Vagina (tissue), 2 donors: ENCODE results near the gene KRTAP4-9.

Experiments
- CTCF ChIP-seq, 3 experiments: fragments of 450-650 bp in 2 of 3; fragments of 200-600 bp in 1 of 3; sonication (generic) in 1 of 3; IDR thresholded peaks; one replicate each; pipeline ENCODE4 v1.5.1; 2017 to 2019; ENCODE audit warnings: antibody characterized with exemption in 3 of 3, mild to moderate bottlenecking in 2 of 3, moderate library complexity in 2 of 3
- POLR2A ChIP-seq, 2 donors: fragments of 450-650 bp; IDR thresholded peaks; one replicate each; pipeline ENCODE4 v1.6.1; 2017; ENCODE audit warnings: antibody characterized with exemption in 2 of 2, mild to moderate bottlenecking in 2 of 2, moderate library complexity in 2 of 2
- POLR2AphosphoS5 ChIP-seq, 2 donors: sonication (generic); formaldehyde crosslinking; IDR thresholded peaks; one replicate each; pipeline ENCODE4 v1.9.0; 2017; ENCODE audit warnings: antibody characterized with exemption in 2 of 2, mild to moderate bottlenecking in 2 of 2, low read depth in 1 of 2; ENCODE audit not compliant: insufficient read depth in 1 of 2

DNA sequence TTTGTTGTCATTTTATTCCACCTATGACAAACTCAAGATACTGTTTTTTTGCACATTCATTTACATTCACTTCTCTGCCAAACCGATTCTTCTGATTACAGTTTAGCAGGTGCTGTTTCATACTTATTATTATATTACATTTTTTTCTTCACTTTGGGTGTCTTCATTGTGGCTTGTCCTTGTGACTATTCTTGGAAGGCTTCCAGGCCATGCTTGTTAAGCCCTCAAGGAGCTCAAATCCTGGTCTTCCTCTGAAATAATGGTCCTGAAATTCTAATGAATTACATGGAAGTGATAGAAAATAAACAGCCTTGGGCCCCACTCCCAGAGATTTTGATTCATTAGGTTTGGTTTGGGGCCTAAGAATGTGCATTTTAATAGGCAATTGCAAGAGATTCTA is 40.9 kb upstream of the KRTAP4-9 start:
- TF ChIP-seq CTCF (IDR thresholded peaks at IDR 0.05) (no peak), POLR2A (IDR thresholded peaks at IDR 0.05) (no peak), POLR2AphosphoS5 (IDR thresholded peaks at IDR 0.05; ENCODE audit: insufficient read depth in 1 of 2, low read depth in 1 of 2) (no peak)
